GM12892 (cell line): ENCODE measurements around the gene EGLN2.
"Not testable (repeated sequence)": the region's sequence is repeated elsewhere in the genome, so short reads cannot be mapped to it uniquely, and the experiment has no call there.

ENCODE experiments used
- DNase-seq: peaks from one replicate; pipeline ENCODE4 v3.0.0; 2011; ENCODE audit not compliant: insufficient read length
- FAIRE-seq: peaks from 2 replicates; lab custom pipeline; 2011; peaks lifted over from hg19 to GRCh38; lab: Jason Lieb, UNC
- POLR2A ChIP-seq: IDR thresholded peaks from 2 replicates; pipeline ENCODE4 v1.6.1; 2011; ENCODE audit warnings: low read depth, low read length, control low read depth
- POLR2AphosphoS5 ChIP-seq: IDR thresholded peaks from 2 replicates; pipeline ENCODE4 v1.6.1; 2011; ENCODE audit warnings: low read depth, low read length, control low read depth
- TAF1 ChIP-seq: IDR thresholded peaks from 2 replicates; pipeline ENCODE4 v1.6.1; 2011; ENCODE audit warnings: low read depth, mild to moderate bottlenecking, control low read depth, low read length, borderline replicate concordance

Gene EGLN2

DNA sequence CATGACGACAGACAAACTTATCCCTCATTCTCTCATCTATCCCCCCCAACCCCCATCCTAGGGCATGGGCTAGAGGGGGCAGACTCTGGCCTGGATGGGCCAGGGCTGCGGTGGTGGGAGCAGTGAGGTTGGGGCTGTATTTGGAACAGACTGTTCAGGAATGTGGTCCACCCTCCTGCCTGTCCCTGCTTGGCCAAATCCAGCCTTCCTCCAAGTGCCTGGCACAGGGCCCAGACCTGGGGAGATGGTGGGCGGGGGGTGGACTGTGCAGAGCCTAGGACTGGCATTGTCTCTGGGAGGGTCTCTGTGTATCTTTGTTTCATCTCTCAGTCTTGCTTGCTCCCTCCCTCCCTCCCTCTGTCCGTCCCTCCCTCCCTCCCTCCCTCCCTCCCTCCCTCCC lies 14.2 kb downstream of the EGLN2 start:
- no peak for FAIRE-seq
- no peak for TF ChIP-seq POLR2A
- TF ChIP-seq POLR2AphosphoS5: no peak
- no peak for TF ChIP-seq TAF1
- DNase-seq: no peak

DNA sequence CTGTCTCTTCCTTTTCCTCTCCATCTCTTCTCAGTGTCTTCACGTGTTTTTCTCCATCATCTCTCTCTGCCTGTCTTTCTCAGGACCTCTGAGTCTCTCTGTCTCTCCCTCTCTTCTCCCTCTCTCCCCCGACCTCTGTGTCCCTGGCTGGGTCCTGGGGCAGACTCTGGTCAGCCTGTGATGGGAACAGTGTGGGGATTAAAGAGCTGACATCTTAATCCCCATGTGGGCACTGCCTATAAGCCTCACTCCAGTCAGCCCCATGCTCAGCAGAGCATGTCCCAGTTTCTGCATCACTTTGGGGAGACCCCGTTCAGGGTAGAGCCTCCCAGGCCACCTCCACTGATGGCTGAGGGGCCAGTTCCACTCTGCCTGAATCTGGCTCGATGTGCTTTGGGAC lies 16.2 kb downstream of the EGLN2 start:
- no peak for TF ChIP-seq TAF1
- no peak for TF ChIP-seq POLR2A
- no peak for TF ChIP-seq POLR2AphosphoS5
- DNase-seq (no peak), FAIRE-seq (no peak)

DNA sequence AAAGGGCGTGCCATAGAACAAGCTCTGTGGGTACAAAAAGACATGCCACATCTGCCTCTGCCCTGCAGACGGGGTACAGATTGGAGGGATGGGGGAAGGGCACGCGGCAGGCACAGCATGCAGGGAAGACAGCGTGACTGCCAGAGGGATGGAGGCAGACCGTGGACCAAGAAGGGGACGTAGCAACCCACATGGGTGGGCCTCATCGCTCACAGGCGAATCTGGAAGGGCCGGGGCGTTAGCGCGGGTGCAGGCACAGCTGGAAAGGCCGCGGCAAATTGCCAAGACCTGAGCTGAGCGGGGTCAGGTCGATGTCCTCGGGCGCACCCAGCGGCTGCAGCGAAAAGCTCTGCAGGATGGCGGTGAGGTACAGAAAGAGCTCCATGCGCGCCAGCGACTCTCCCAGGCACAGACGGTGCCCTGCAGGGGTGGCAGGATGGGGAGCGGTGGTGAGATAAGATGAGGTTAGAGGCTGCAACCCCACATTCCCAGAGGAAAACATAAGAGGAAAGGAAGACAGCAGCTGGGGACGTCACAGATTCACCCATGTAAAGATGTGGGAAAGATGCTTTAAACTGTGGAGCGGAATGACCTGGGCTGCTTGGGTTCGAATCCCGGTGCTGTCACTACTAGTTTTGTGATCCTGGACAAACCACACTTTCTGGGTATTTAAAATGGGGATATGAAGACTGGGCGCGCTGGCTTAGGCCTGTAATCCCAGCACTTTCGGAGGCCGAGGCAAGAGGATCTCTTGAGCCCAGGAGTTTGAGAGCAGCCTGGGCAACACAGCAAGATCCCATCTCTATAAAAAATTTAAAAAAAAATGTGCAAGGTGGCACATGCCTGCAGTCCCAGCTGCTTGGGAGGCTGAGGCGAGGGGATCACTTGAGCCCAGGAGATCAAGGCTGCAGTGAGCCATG lies 19.7 kb downstream of the EGLN2 start:
- DNase-seq: not testable (repeated sequence)
- peak; percentile 88 for FAIRE-seq

DNA sequence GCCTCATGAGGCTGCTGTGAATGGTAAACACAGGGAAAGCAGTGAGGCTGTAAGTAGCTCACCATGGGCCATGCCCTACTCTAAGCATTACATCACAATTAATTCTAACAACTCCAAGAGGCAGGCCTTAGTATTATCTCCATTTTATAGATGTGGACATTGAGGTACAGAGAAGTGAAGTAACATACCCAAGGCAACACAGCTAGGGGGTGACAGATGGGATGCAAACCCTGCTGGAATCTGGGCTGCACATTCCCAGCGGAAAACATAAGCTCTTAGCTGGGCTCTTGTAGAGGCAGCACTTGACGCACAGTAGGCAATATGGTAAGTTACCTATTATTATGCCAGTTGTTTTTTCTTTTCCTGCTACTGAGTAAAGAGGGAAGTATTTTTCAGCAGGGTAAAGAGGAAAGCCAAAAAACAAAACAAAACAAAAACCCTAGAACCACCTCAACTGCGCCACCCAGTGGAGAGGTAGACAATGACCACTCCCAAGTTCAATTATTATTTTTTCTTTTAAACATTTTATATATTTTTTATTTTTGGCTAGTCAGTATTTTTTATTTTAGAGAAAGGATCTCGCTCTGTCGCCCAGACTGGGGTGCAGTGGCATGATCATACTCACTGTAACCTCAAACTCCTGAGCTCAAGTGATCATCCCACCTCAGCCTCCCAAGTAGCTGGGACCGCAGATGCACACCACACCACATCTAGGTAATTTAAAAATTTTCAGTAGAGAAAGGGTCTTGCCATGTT lies 20.7 kb downstream of the EGLN2 start:
- DNase-seq, FAIRE-seq: not testable (repeated sequence)

DNA sequence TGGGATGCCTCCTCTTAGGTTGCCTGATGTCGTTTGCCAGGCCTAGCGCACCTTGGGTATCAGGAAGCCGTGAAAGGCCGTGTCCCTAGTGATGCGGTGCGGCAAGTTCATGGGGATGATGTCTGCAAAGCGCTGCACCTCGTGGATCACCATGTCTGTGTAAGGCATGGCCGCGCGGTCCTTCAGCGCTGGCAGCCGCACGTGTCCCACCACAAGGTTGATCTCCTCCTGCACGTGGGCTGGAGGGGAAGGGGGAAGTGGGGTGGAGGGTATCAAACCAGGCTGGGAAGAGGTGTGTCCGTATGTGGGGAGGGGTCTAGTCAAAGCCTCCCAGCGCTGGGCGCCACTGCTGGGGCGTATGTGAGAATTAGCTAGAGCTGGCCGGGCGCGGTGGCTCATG lies 23.2 kb downstream of the EGLN2 start:
- DNase-seq (no peak), FAIRE-seq (no peak)
- no peak for TF ChIP-seq TAF1
- no peak for TF ChIP-seq POLR2A
- TF ChIP-seq POLR2AphosphoS5: no peak

DNA sequence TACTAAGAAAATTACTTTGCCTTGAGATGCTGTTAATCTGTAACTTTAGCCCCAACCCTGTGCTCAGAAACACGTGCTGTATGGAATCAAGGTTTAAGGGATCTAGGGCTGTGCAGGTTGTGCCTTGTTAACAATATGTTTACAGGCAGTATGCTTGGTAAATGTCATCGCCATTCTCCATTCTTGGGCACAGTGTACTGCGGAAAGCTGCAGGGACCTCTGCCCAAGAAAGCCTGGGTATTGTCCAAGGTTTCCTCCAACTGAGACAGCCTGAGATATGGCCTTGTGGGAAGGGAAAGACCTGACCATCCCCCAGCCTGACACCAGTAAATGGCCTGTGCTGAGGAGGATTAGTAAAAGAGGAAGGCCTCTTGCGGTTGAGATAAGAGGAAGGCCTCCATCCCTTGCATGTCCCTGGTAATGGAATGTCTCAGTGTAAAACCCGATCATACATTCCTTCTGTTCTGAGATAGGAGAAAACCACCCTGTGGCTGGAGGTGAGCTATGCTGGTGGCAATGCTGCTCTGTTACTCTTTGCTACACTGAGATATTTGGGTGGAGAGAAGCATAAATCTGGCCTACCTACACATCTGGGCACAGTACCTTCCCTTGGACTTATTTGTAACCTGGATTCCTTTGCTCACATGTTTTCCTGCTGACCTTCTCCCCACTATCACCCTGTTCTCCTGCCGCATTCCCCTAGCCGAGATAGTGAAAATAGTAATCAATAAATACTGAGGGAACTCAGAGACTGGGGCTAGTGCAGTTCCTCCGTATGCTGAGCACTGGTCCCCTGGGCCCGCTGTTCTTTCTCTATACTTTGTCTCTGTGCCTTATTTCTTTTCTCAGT lies 23.9 kb downstream of the EGLN2 start:
- not testable (repeated sequence) for DNase-seq, FAIRE-seq

DNA sequence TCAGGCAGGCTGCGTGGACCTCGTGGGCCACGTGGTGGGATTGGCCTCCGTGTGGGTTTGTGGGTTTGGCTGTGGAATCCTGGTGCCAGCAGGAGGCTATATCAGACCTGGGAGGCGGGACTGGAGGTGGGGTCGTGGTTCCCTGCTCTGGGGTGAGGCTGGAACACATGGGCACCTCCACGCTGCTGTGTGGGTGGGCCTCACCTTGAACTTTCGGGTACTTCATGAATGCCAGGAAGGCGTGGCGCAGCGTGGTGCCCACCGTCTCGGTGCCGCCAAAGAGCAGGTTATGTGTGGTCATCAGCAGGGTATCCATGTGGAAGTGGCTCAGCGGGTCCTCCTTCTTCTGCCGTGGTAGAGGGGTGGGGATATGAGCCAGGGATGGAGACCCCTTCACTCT lies 25.9 kb downstream of the EGLN2 start:
- not testable (repeated sequence) for DNase-seq, FAIRE-seq

DNA sequence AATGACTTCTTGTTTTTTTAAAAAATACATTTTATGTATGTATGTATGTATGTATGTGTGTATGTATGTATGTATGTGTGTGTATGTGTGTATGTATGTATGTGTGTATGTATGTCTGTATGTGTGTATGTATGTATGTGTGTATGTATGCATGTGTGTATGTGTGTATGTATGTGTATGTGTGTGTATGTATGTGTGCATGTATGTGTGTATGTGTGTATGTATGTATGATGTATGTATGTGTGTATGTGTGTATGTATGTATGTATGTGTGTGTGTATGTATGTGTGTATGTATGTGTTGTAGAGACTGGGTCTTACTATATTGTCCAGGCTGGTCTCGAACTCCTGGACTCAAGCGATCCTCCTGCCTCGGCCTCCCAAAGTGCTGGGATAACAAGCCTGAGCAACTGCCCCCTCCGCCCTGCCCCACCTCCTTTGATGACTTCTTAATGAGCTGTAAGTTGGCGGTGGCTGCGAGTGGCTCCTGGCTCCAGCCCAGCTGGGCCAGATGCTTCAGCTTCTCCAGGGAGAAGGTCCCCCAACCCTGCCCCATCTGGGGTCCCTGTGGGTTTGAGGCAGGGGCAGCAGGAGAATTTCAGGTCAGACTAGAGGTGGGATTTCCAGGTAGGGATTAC lies 26.6 kb downstream of the EGLN2 start:
- FAIRE-seq, DNase-seq: not testable (repeated sequence)

DNA sequence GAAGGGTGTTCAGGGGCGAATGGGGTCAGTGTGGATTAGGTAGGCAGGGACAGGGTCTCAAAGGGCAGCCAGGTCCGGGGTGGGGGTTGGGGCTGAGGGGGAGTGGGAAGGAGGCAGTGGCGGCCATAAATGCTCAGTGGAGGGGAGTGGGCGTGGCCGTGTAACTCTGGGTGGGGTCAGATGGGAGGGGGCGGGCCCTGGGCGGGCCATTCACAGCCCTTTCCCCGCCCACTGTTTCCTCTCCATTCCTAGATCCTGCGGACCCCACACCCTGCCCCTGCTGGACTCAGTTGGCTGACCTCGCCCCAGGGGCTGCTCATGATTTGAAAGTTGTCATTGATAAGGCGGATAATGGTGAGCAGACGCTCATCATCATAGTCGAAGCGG lies 27.3 kb downstream of the EGLN2 start:
- not testable (repeated sequence) for DNase-seq, FAIRE-seq

DNA sequence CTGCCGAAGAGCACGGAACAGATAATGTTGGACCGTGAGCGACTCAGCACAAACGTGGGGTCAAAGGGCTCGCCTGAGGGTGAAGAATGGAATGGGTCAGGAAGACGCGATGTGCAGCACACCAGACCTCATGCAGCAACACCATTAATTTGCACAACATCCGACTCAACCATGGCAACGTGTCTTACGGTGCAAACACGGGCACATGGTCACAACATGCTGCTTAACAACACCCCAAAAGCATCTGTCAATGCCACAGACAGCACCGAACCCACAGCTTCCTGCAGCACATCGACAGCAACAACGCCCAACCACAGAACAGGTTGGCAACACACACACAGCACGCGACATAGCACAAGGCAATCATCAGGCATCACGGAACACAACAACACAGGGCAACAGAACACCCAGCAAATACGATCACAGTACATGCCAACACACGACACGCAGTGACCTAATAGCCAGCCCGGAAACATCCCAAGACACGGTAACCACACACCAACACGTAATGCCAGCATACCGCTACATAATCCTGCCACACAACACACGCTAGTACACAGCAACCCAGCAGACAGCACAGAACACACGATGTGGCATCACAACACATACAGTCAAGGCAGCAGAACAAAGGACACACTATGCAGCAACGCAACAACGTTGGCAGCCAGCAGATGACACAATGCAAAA lies 27.9 kb downstream of the EGLN2 start:
- not testable (repeated sequence) for FAIRE-seq, DNase-seq

DNA sequence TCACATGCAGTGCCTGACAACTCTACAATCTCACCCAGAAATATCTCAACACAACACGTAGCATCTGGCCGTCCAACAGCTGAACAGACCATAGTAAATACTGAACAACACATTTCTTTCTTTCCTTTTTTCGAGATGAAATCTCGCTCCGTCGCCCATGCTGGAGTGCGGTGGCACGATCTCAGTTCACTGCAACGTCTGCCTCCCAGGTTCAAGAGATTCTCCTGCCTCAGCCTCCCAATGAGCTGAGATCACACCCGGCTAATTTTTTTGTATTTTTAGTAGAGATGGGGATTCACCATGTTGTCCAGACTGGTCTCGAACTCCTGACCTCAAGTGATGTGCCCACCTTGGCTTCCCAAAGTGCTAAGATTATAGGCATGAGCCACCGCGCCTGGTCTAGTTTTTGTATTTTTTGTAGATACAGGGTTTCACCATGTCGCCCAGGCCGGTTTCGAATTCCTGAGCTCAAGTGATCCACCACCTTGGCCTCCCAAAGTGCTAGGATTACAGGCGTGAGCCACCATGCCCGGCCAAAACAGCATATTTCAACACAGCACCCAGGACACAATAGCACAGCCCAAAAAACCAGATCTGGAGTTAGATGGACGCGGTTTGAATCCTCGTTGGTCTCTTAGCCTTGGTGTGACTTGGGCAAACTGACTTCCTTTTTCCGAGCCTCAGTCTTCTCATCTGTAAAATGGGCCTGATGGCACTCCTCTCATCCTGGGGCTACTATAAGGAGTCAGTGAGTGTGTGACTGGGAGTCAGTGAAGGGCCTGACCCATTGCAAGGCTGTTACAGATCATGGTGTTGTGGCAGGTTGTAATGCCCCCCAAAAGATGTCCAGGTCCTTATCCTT lies 28.6 kb downstream of the EGLN2 start:
- FAIRE-seq (no peak), DNase-seq (no peak)
- no peak for TF ChIP-seq TAF1
- no peak for TF ChIP-seq POLR2A
- no peak for TF ChIP-seq POLR2AphosphoS5
